ENCODE results near the gene VPS16.

The VPS16 gene

GRCh38 chr20:2820896-2821869, 19.4 kb upstream of the VPS16 start:
- no peak for TF ChIP-seq CTCF (IDR thresholded peaks at IDR 0.05)
- Histone ChIP-seq H3K4me3 (ENCODE audit: low read depth, low read length) (no peak overlapping the region), H3K9ac (no peak overlapping the region), H3K36me3 (ENCODE audit: control insufficient read depth, insufficient read depth, low read length) (no peaks in the 10 kb centered on the region), H3K4me2 (ENCODE audit: low read length) (no peak overlapping the region), H3K9me3 (ENCODE audit: control insufficient read depth, low read length) (no peaks in the 10 kb centered on the region), H2AFZ (no peak overlapping the region), H3K27me3 (ENCODE audit: control insufficient read depth, insufficient read depth, low read length) (no peaks in the 10 kb centered on the region), H3K79me2 (no peaks in the 10 kb centered on the region), H3K27ac (no peak overlapping the region), H3K4me1 (peaks cover 7% of the 10 kb centered on the region)

GRCh38 chr20:2822073-2822472, 18.5 kb upstream of the VPS16 start:
- Histone ChIP-seq H3K4me2 (ENCODE audit: low read length) (no peak overlapping the region), H3K4me1 (peaks cover 7% of the 10 kb centered on the region), H3K9me3 (ENCODE audit: control insufficient read depth, low read length) (no peaks in the 10 kb centered on the region), H3K36me3 (ENCODE audit: control insufficient read depth, insufficient read depth, low read length) (no peaks in the 10 kb centered on the region), H3K4me3 (ENCODE audit: low read depth, low read length) (no peak overlapping the region), H3K27ac (no peak overlapping the region), H2AFZ (no peak overlapping the region), H3K27me3 (ENCODE audit: control insufficient read depth, insufficient read depth, low read length) (no peaks in the 10 kb centered on the region), H3K79me2 (no peaks in the 10 kb centered on the region), H3K9ac (no peak overlapping the region)
- no peak for TF ChIP-seq CTCF (IDR thresholded peaks at IDR 0.05)

GRCh38 chr20:2825761-2826160, 14.8 kb upstream of the VPS16 start:
- Histone ChIP-seq H3K27me3 (ENCODE audit: control insufficient read depth, insufficient read depth, low read length) (no peaks in the 10 kb centered on the region), H3K9ac (no peak overlapping the region)
- no peak for TF ChIP-seq CTCF (IDR thresholded peaks at IDR 0.05)

GRCh38 chr20:2826655-2827054, 13.9 kb upstream of the VPS16 start:
- Histone ChIP-seq H3K4me1 (no peaks in the 10 kb centered on the region), H3K9ac (no peak overlapping the region), H3K27ac (no peak overlapping the region), H3K4me3 (ENCODE audit: low read depth, low read length) (no peak overlapping the region), H3K4me2 (ENCODE audit: low read length) (no peak overlapping the region), H3K79me2 (no peaks in the 10 kb centered on the region), H2AFZ (no peak overlapping the region), H3K9me3 (ENCODE audit: control insufficient read depth, low read length) (no peaks in the 10 kb centered on the region), H3K27me3 (ENCODE audit: control insufficient read depth, insufficient read depth, low read length) (no peaks in the 10 kb centered on the region), H3K36me3 (ENCODE audit: control insufficient read depth, insufficient read depth, low read length) (no peaks in the 10 kb centered on the region)
- TF ChIP-seq CTCF (IDR thresholded peaks at IDR 0.05) = no peak

More at GRCh38 chr20:2825761-2826160, 14.8 kb upstream of the VPS16 start:
- H3K4me2 ChIP-seq (ENCODE audit: low read length) = no peak overlapping the region
- no peaks in the 10 kb centered on the region for H3K79me2 ChIP-seq
- H2AFZ ChIP-seq = no peak overlapping the region
- no peak overlapping the region for H3K27ac ChIP-seq
- H3K4me3 ChIP-seq (ENCODE audit: low read depth, low read length) = no peak overlapping the region
- H3K9me3 ChIP-seq (ENCODE audit: control insufficient read depth, low read length) = no peaks in the 10 kb centered on the region
- no peaks in the 10 kb centered on the region for H3K4me1 ChIP-seq
- H3K36me3 ChIP-seq (ENCODE audit: control insufficient read depth, insufficient read depth, low read length) = no peaks in the 10 kb centered on the region

Data from parathyroid adenoma (tissue), 2 donors.